HG03280 (cell line): Measurements from ENCODE around the gene DPY19L2.
"Not testable (repeated sequence)": the region's sequence is repeated elsewhere in the genome, so short reads cannot be mapped to it uniquely, and the experiment has no call there.

Experiments used
- ATAC-seq: cut with Tn5 transposase; IDR thresholded peaks from one replicate; pipeline ENCODE4 v1.9.1; 2021; ENCODE audit warnings: mild to moderate bottlenecking, moderate library complexity; ENCODE audit not compliant: unreplicated experiment

Gene DPY19L2

DNA sequence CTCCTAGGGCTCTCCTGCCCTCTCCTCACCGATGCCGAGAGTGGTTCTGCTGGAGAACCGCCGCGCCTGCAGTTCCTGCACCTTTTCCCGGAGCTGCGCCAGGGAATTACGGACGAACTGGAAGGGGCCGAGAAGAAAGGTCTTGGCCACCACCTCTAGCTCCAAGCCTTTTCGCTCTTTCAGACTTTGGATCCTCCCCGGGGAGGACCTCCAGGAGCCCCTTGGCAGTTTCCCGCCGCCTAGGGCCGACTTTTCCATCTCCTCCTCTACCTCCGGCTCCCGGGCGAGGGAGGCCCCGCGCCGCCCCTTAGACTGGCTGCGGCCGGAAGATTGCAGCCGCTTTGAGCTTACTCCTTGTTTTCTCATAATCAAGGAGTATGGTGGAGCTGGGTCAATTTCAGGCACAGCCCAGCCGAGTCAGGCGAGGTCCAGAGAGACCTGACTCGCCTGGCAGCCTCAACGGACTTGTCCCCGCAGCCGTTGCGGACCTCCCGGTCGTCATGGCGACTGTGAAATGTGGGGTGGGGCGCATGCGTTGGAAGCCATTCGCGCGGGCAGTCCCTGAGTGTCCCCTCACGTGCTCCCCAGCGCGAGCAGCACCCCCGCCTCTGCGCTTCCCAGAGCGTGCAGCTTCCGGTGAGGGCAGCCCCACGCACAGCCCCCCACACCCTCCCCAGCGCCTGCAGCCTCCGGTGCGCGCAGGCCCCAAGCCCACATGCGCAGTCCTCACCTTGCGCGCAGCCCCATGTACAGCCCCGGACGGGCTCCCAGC is at the start of gene DPY19L2:
Gene DPY19L2 (minus strand): TSS at position 466 of the 772 bp plus-strand sequence. CDS start 100 bp downstream, at position 366.
- no peak for ATAC-seq

GRCh38 chr12:63716891-63717290 is 48.6 kb upstream of the DPY19L2 start:
- not testable (repeated sequence) for ATAC-seq

- ATAC-seq: not testable (repeated sequence)
These were observed 46.9 kb upstream of the DPY19L2 start for GRCh38 chr12:63715107-63715625.

DNA sequence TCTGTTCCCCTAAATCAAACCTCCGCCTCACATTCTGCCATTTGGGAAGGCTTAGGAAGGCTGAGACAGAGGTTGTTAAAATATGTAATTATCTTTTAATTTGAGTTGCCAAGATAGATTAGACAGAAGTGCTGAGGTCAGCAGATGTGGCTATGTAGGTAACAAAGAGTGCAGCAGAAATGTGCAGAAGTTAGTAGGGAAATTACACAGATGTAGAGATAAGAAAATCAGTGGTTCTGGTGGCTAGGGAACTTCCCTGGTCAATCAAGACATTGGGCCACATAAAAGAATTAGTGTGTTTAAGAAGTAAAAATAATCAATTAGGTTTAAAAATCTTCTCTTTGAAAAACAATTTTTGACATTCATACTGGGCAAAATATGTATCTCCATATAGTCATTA is 46.1 kb upstream of the DPY19L2 start:
- not testable (repeated sequence) for ATAC-seq

DNA sequence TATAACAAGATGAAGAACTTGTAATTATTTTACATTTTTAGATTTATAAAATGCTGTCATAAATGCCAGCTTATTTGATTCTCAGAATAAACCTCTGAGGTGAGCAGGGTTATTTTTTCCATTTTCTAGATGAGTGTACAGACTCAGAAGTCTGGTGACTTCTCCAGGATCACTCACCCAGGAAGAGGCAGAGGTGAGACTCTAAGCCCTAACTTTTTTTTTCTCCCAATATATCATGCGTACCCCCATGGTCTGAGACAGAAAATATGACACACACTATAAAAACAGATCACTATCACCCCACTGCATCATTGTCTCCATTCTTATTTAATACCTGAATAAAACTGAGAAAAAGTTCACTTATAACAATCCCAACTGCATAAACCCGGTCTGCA is 45.4 kb upstream of the DPY19L2 start:
- ATAC-seq: not testable (repeated sequence)

DNA sequence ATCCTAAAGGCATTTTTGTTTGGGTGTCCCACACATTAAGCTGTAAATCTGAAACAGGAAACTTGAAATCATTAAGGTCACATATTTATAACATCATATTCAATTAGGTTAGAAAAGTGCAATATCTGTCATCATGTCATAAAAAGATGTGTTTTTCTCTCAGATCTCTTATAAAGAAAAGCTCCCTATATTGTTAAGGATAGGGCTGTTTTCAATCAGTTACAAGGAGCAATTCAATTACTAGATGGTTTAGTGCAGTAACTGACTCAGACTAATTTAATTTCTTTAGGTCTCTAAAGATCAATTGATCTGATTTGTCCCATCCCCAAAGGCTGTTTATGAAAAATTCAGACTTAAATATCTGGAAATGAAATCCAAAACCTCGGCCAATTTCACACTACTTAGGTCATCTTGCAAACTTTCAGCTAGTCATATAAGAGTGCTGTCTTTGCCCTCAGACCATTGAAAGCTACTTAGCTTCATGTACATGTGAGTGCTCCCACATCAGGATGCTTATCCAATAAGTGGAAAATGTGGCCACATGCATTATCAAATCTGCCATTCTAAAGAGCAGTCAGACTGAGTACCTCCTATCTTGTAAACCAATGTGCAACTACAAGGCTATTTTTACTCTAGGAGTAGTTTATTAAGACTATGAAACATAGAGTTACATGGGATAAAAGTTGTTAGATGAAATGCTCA is 44.8 kb upstream of the DPY19L2 start:
- not testable (repeated sequence) for ATAC-seq

DNA sequence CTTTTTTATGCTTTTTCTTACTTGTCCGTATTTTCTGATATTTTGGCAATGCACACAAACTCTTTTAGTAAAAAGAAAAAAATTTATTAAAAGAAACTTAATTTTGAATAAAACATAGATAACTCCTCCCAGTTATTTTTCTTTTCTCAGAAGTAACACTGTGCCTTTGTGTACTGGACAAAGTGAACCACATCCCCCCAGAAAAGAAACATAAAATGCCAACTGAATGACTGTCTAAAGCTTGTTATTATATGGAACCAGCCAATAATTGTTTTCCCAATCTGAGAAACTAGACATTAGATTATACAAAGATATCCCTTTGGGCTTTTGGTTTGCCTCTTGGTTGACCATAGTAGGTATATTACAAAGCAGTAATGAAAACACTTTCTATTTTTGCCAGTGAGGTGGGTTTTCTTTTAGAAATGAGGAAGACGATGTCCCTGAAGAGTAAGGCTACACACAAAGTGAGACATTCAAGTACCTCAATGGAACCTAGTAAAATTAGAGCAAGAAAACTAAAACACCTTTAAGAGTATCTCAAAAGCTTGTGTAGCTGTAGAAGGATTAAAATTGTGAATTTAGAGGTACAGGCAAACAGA is 44.2 kb upstream of the DPY19L2 start:
- not testable (repeated sequence) for ATAC-seq

DNA sequence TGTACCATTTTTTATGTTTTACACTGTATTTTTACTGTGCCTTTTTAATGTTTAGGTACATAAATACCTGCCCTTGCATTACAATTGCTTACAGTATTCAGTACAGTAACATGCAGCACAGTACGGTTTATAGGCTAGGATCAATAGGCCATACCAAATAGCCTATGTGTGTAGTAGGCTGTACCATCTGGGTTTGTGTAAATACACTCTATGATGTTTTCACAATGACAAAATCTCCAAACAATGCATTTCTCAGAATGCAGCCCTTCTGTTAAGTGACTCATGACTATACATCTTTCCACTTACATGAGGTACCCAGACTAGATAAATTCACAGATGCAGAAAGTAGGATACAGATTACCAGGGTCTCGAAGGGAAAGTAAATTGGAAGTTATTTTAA is 43.0 kb upstream of the DPY19L2 start:
- ATAC-seq: not testable (repeated sequence)

DNA sequence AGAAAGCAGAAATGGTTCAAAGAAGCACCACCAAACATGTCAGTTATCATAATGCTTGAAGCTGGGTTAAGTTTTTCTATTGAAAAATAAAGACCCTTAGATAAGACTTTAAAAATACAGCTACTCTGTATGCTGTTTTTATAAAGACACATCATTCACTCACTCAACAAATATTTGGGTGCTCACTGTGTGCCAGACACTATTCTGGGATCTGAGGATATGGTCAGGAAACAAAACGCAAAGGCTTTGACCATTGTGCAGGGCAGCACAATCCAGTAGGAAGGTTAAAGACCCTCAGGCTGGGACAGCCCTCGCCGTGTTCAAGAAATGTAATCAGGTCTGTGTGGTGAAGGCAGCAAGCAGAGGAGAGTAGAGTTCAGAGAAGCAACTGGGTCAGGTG is 38.0 kb upstream of the DPY19L2 start:
- no peak for ATAC-seq

GRCh38 chr12:63699678-63700382 is 31.5 kb upstream of the DPY19L2 start:
- not testable (repeated sequence) for ATAC-seq

DNA sequence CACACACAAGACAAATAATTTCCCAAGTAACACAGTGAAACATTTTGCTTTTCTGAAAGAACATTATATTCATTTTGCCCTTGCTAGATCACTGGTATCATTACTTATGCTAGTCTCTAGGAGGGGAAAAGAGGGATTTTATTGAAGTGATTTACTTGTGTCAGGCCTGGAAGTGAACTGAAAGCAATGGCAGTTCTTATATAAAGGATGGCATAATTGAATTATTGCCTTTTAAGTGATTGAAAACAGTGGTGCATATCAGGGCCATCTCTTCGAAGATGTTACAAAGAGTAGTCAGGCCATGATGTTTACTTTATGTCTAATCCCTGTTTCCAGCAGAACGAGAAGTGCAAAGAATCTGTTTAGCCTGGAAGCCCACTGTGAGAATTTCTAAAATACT is 30.7 kb upstream of the DPY19L2 start:
- not testable (repeated sequence) for ATAC-seq

DNA sequence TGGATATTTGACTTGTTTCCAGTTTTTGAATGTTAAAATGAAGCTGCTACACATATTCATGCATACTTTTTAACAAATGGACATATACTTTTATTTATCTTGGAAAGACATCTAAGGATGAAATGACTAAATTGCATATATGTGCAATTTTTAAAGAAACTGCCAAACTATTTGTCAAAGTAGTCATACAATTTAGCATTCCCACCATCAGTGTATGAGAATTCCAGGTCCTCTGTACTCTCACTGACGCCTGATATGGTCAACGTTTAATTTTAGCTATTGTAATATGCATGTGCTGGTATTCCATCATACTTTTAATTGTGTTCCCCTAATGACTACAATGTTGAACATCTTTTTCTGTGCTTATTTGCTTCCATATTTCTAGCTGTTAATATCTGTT is 22.5 kb upstream of the DPY19L2 start:
- ATAC-seq: not testable (repeated sequence)

GRCh38 chr12:63689141-63689540 is 20.8 kb upstream of the DPY19L2 start:
- not testable (repeated sequence) for ATAC-seq

GRCh38 chr12:63686623-63687022 is 18.3 kb upstream of the DPY19L2 start:
- not testable (repeated sequence) for ATAC-seq

DNA sequence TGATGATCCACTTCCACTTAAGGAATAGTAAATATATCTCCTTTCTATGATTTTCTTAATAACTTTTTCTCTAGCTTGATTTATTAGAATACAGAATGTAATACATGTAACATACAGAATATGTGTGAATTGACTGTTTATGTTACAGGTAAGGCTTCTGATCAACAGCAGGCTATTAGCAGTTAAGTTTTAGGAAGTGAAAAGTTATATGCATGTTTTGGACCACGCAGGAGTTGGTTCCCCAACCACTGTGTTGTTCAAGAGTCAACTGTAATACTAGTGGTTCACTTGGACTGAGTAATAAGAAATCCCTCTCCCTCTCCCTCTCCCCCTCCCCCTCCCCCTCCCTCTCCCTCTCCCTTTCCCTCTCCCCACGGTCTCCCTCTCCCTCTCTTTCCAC is 17.5 kb upstream of the DPY19L2 start:
- not testable (repeated sequence) for ATAC-seq

DNA sequence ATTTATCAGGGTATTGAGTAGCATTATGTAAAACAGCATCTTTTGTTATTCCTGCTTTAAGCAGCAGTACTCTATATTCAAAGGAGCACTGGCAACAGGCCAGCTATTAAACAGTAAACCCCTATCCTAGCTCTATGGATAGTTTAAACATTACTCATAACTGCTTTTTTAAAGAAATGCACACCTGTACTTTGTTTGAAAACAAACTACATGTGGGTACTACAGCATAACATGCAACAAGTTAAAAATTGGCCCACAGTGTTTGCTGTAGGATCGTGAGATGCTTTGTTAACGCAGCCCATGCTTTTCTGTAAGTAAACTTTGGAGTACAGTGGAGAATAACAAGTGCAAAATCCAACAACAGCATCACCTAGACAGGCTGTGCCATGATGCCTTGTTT is 14.3 kb upstream of the DPY19L2 start:
- not testable (repeated sequence) for ATAC-seq

GRCh38 chr12:63680758-63681157 is 12.5 kb upstream of the DPY19L2 start:
- not testable (repeated sequence) for ATAC-seq

GRCh38 chr12:63672550-63672949 is 4.3 kb upstream of the DPY19L2 start:
- ATAC-seq: not testable (repeated sequence)

- ATAC-seq: not testable (repeated sequence)
These were observed 1.6 kb upstream of the DPY19L2 start for GRCh38 chr12:63669936-63670335.

GRCh38 chr12:63669427-63669826 is 1.1 kb upstream of the DPY19L2 start:
- ATAC-seq: not testable (repeated sequence)
